ENCODE results near the gene ADCY5. TPM values are rescaled to one million over a fixed set of nuclear protein-coding genes. Genes with fewer than 3 reads are reported as not detected.

The ADCY5 gene
- total RNA-seq, 2 donors from 2014 or later = 3.9 to 5.2 TPM

DNA sequence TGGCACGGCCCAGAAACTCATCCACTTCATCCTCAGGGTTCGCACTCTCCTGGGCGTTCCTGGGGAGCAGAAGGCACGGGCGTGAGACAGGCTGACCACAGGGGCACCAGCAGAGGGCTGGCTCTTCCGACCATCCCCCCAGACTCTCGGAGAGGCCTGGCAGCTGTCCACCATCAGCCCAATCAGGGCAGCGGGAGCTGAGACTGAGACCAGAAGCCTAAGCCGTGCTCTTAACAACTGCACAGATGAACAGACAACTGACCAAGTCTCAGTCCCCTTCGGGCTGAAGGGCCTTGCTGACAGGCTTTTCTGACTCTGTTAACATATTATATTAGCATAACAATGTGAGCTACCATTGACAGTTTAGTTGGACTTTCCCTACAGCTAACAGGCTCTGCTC, 129.1 kb downstream of the ADCY5 start:
- DNase-seq = peak; percentile 78
- no peak overlapping the region for H3K27ac ChIP-seq (ENCODE audit: low read depth, low read length)
- H3K36me3 ChIP-seq (ENCODE audit: control insufficient read depth, insufficient read depth, low read length) = no peaks in the 10 kb centered on the region
- TF ChIP-seq, protein P1, sequence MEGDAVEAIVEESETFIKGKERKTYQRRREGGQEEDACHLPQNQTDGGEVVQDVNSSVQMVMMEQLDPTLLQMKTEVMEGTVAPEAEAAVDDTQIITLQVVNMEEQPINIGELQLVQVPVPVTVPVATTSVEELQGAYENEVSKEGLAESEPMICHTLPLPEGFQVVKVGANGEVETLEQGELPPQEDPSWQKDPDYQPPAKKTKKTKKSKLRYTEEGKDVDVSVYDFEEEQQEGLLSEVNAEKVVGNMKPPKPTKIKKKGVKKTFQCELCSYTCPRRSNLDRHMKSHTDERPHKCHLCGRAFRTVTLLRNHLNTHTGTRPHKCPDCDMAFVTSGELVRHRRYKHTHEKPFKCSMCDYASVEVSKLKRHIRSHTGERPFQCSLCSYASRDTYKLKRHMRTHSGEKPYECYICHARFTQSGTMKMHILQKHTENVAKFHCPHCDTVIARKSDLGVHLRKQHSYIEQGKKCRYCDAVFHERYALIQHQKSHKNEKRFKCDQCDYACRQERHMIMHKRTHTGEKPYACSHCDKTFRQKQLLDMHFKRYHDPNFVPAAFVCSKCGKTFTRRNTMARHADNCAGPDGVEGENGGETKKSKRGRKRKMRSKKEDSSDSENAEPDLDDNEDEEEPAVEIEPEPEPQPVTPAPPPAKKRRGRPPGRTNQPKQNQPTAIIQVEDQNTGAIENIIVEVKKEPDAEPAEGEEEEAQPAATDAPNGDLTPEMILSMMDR (conservative IDR thresholded peaks at IDR 0.05) = peak; percentile 24
- 25 to 50% methylated on average over 3 to 10 of the region's 10 CpGs for WGBS, 2 experiments (ENCODE audit: insufficient coverage in 1 of 2, insufficient read length in 1 of 2)
- H3K4me3 Mint-ChIP-seq = no peak overlapping the region
- no peak overlapping the region for H3K9ac ChIP-seq (ENCODE audit: extremely low read depth, low read length, poor library complexity, severe bottlenecking)
- H3K9me3 ChIP-seq (ENCODE audit: control insufficient read depth, low read length) = no peaks in the 10 kb centered on the region
- H3K4me3 ChIP-seq (ENCODE audit: low read length) = no peak overlapping the region
- H3K27ac Mint-ChIP-seq = no peak overlapping the region
- H3K27me3 Mint-ChIP-seq (ENCODE audit: insufficient read depth) = no peaks in the 10 kb centered on the region
- no peaks in the 10 kb centered on the region for H3K36me3 Mint-ChIP-seq (ENCODE audit: low read depth)
- no peaks in the 10 kb centered on the region for H3K4me1 ChIP-seq (ENCODE audit: control insufficient read depth, insufficient read depth, low read length)
- peaks cover 31% of the 10 kb centered on the region for H3K4me1 Mint-ChIP-seq
- peaks cover 5% of the 10 kb centered on the region for H3K27me3 ChIP-seq (ENCODE audit: control insufficient read depth, insufficient read depth, low read length, poor library complexity, severe bottlenecking)
- no peaks in the 10 kb centered on the region for H3K9me3 Mint-ChIP-seq

DNA sequence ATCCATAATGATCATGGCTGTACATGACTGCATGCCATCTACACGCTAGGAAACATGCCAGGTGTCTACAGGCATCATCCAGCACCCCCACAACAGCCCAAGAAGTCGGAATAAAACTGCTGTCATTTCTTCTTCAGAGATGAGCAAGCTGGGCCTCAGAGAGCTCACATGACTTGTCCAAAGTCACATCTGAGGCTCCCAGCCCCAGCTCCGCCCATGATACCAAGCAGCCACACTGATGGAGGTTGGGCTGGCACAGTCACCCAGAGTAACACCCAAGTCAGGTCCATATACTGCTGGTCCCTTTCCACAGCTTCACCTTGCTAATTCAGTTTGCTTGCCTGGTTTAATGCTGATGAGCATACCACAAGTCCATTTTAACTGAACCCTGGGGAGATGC, 130.5 kb downstream of the ADCY5 start:
- no peak overlapping the region for H3K27ac Mint-ChIP-seq
- 62 to 77% methylated on average over 3 of the region's 3 CpGs for WGBS, 2 experiments (ENCODE audit: insufficient coverage in 1 of 2, insufficient read length in 1 of 2)
- H3K36me3 ChIP-seq (ENCODE audit: control insufficient read depth, insufficient read depth, low read length) = no peaks in the 10 kb centered on the region
- H3K27ac ChIP-seq (ENCODE audit: low read depth, low read length) = no peak overlapping the region
- peaks cover 5% of the 10 kb centered on the region for H3K27me3 ChIP-seq (ENCODE audit: control insufficient read depth, insufficient read depth, low read length, poor library complexity, severe bottlenecking)
- no peak overlapping the region for H3K9ac ChIP-seq (ENCODE audit: extremely low read depth, low read length, poor library complexity, severe bottlenecking)
- H3K4me3 ChIP-seq (ENCODE audit: low read length) = no peak overlapping the region
- H3K9me3 Mint-ChIP-seq = no peaks in the 10 kb centered on the region
- peaks cover 42% of the 10 kb centered on the region for H3K4me1 Mint-ChIP-seq
- H3K4me1 ChIP-seq (ENCODE audit: control insufficient read depth, insufficient read depth, low read length) = no peaks in the 10 kb centered on the region
- H3K27me3 Mint-ChIP-seq (ENCODE audit: insufficient read depth) = no peaks in the 10 kb centered on the region
- TF ChIP-seq, protein P1 (conservative IDR thresholded peaks at IDR 0.05) = no peak
- no peak overlapping the region for H3K4me3 Mint-ChIP-seq
- no peak for DNase-seq
- H3K36me3 Mint-ChIP-seq (ENCODE audit: low read depth) = no peaks in the 10 kb centered on the region
- H3K9me3 ChIP-seq (ENCODE audit: control insufficient read depth, low read length) = no peaks in the 10 kb centered on the region

DNA sequence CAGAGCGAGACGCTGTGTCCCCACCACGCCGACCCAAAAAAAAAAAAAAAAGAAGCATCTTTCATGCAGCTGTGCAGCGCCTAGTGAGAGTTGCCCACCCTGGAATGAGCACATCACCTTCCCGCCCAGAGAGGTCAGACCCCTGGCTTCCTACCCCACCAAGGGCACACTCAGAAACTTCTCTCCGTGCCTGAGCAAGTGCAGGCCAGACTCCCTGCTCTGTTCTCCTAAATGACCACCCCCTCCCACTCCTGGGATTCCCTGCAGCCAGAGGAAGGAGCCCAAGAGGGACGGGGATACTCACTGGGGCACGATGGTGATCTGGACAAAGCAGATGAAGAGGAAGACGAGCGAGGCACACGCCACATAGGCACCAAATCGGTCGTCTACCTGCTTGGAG, 131.2 kb downstream of the ADCY5 start:
- Histone ChIP-seq H3K9me3 (ENCODE audit: control insufficient read depth, low read length) (no peaks in the 10 kb centered on the region), H3K27ac (ENCODE audit: low read depth, low read length) (no peak overlapping the region), H3K9ac (ENCODE audit: extremely low read depth, low read length, poor library complexity, severe bottlenecking) (no peak overlapping the region), H3K27me3 (ENCODE audit: control insufficient read depth, insufficient read depth, low read length, poor library complexity, severe bottlenecking) (peaks cover 5% of the 10 kb centered on the region), H3K4me1 (ENCODE audit: control insufficient read depth, insufficient read depth, low read length) (no peaks in the 10 kb centered on the region), H3K36me3 (ENCODE audit: control insufficient read depth, insufficient read depth, low read length) (no peaks in the 10 kb centered on the region), H3K4me3 (ENCODE audit: low read length) (no peak overlapping the region)
- H3K27me3 Mint-ChIP-seq (ENCODE audit: insufficient read depth) = no peaks in the 10 kb centered on the region
- H3K9me3 Mint-ChIP-seq = no peaks in the 10 kb centered on the region
- no peak for DNase-seq
- no peaks in the 10 kb centered on the region for H3K36me3 Mint-ChIP-seq (ENCODE audit: low read depth)
- H3K27ac Mint-ChIP-seq = no peak overlapping the region
- TF ChIP-seq, protein P1 (conservative IDR thresholded peaks at IDR 0.05) = no peak
- WGBS, 2 experiments (ENCODE audit: insufficient coverage in 1 of 2, insufficient read length in 1 of 2) = 93% methylated on average over 2 to 14 of the region's 14 CpGs
- peaks cover 48% of the 10 kb centered on the region for H3K4me1 Mint-ChIP-seq
- H3K4me3 Mint-ChIP-seq = no peak overlapping the region
